Stimulated activated CD4-positive, alpha-beta T cell treated with anti-CD3 and anti-CD28 coated beads, Interleukin-4, amount 100 ng/mL, for 48 hours (primary cell): Measurements from ENCODE around the gene CBX7.

Experiments used
- DNase-seq, 2 donors: peaks; one replicate each; pipeline ENCODE4 v3.0.0-alpha.2; 2020; ENCODE audit warnings: low read depth in 2 of 2

CBX7 gene

DNA sequence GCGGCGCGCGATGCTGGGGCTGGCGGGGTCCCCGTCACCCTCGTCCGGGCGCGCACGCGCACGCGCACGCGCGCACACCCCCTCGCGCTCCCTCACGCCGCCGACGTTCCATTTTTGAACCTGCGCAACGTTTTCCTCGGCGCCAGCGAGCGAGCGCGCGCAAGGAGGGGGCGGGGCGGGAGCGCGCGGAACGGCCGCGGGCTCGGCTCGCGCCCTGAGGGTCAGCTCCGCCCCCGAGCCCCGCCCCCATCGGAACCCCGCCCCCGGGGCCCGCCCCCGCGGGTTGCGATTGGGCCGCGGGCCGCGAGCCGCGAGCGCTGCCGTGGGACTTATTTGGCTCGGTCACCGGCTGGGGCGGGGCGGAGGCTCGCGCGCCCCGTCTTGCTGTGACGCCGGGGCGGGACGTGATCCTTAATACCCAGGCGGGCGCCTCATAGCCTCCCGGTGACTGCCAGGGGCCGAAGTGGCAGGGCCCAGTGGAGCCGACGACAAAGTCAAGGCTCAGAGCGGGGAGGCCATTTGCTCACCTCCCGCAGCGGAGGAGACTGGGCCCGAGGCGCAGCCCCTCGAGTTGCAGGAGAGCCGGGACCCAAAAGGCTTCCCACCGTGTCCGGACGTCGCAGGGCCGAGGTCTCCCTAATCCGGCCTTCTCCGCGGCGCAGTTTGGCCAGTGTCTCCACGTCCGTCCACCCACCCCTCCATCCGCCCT is at the start of gene CBX7:
Gene CBX7, minus strand, starts transcription at position 170 of the 709 bp plus-strand sequence. CDS start 236 bp downstream, outside the sequence.
- peak; percentile 79 to 83 for DNase-seq

DNA sequence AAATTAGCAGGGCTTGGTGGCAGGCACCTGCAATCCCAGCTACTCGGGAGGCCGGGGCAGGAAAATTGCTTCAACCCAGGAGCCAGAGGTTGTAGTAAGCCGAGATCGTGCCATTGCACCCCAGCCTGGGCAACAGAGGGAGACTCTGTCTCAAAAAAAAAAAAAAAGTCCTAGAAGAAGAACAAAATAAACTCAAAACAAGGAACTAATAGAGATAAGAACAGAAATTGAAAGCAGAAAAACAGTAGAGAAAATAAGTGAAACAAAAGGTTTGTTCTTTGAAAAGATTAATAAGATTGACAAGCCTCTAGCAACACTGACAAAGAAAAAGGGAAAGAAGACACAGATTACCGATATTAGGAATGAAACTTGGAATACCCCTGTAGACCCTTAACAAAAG is 45.1 kb upstream of the CBX7 start:
- DNase-seq, result no peak

DNA sequence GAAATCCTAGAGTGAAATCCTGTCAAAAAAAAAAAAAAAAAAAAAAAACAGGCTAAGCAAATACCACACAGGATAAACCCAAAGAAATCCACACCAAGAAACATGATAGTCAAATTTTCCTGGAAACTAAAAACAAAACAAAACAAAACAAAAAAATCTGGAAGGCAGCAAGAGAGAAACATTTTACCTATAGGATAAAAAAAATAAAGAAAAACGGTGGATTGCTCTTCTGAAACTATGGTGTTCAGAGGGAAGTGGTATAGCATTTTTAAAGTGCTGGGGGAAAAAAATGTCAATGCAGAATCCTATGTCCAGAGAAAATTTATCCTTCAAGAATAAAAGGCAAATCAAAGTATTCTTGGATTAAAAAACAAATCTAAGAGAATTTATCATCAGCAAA is 41.6 kb upstream of the CBX7 start:
- DNase-seq, result no peak

DNA sequence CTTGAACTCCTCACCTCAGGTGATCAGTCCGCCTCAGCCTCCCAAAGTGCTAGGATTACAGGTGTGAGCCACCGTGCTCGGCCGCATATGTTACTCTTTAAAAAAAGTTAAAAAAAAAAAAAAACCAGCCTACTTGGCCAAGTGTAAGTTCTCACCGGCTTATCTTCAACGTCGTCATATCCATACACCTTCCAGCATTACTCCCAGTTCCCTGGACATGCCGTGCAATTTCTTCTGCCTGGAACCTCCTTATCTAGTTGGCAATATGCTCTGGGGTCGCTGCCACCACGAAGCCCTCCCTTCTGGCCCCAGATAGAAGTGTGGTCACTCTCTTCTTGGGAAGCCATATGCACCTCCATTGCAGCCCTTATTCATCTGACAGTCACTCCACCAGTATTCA is 36.3 kb upstream of the CBX7 start:
- no peak for DNase-seq

DNA sequence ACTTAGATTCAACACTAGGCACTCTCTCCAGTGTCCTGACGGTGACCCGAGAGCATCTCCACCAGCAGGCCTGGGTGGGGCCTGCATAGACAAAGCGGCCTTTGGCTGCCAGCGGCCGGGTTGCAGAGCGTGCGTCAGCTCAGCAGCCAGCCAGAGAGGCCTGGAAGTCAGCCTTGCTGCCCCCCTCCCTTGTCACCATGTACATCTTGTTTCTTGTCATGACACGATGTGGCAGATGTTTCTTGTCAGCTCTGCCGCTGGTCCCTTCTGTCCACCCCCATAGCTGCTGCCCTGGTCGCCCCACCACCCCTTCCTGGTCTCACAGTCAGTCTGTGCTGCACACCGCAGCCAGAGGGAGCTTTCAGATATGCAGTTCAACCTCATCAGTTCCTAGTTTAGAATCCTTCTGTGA is 33.1 kb upstream of the CBX7 start:
- no peak for DNase-seq

DNA sequence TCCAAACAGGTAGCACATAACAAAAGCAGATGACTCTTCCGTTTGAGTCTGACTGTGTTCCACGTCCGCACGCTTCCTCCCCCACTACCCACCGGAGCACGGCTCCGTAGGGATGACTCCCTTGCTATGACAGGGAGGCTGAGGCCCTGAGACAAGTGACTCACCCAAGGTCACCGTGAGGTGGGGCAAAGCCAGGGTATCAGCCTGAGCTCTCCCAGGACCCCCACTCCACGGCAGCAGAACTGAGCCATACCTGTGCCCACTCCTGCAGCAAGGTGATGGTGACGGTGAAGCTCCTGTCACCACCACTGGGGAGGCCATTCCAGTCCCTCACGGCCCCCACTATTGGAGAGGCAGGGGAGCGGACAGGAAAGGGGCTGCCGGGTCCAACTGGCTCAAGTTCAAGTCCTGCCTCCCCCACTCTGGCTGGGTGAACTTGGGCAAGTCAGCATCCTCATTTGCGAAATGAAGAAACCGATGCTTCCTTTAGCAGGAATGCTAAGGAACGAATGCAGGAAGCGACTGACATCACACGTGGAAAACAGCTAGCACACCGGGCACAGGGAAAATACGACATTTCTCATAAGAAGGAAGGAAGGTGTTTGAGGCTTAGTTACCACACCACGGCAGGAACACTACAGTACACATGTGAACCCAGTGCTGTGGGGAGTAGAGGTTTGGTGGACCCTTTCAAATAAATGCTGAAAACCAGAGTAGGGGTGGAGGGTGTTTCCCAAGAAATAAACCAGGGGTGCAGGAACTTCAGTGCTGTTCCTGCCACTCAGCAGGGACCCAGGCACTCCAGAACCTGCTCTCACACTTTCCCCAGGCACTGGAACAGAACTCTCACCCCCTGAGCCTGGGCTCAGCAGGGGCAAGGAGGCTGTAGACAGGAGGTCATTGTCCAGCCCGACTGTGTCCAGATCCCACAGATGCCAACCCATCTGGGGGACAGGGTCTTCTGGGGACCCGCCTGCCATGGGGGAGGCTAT is 32.4 kb upstream of the CBX7 start:
- no peak for DNase-seq

DNA sequence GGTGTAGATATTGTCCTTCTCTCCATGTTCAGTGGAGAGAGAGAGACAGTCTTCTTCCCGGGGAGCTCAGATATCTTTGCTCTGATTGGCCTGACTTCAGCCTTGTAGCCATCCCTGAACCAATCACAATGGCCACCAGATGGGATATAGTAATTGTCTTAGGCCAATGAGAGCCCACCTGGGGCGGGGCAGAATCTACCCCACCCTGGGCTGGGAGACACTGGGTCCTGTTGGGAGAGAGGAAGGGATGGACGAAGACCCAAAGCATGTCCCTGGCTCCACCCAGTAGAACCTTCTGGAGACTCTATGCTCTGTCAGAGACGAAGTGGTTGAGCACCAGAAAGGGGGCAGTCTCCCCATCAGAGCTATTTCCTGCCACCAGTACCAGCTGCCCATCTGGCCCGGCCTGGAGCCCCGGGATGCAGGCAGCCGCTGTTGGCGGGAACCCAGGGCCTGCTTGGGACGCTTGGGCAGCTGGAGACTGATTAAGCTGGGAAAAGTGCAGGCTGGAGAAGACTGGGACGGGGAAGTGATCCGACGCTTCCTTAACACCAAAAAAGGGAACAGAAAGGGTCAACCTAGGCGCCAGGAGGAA is 31.6 kb upstream of the CBX7 start:
- no peak for DNase-seq

DNA sequence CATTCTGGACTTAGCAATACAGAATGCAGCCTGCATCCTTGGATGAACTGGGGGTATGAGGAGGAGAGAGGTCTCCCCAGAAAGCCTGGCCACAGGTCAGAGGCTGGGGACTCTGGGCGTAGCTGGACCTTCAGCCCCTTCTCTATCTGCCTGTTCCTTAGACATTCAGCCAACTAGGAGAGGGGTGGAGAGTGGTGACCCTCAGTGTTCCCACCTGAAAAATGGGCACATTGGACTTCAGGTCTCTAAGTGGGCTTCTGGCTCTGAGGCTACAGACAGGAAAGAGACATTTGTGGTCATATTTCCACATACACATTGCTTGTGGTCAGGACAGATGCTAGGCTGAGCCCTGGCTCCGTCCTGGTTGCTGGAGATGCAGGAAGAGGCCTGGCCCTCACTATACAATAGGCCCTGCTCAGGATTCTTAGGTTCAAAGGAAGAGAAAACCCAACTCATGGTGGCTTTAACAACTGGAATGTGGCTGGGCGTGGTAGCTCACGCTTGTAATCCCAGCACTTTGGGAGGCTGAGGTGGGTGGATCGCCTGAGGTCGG is 30.1 kb upstream of the CBX7 start:
- no peak for DNase-seq

DNA sequence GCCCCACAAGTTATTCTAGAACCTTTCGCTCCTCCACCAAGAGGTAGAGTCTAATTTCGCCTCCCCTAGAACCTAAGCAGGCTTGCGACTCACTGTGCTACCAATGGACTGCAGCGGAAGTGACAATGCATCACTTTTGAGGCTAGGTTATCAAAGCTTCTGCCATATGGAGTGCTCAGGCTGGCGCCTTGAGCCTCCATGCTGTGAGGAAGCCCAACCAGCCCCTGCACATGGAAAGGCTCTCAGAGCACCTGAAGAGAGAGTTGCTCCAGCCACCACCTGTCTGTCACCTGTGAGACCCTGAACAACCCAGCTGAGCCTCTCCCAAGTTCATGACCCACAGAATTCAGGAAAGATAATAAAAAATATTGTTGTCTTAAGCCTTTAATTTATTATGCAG is 29.3 kb upstream of the CBX7 start:
- DNase-seq, result no peak

DNA sequence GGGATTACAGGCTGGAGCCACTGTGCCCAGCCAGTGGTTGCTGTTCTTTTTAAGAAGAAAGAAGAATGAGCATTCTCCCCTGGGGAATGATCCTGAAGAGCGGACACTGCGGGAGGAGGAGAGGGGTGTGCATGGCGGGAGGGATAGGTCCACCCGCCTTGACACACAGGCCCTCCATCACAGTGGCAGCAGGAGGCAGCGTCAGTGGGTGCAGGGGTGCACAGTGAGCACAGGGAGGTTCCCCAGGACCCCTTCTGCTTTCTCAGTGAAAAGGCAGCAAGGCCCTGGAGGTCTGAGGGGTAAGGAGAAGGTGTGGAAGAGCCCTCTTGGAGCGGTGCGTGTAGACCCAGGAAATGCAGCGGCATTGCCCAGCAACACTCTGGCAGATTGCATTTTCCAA is 28.9 kb upstream of the CBX7 start:
- no peak for DNase-seq

DNA sequence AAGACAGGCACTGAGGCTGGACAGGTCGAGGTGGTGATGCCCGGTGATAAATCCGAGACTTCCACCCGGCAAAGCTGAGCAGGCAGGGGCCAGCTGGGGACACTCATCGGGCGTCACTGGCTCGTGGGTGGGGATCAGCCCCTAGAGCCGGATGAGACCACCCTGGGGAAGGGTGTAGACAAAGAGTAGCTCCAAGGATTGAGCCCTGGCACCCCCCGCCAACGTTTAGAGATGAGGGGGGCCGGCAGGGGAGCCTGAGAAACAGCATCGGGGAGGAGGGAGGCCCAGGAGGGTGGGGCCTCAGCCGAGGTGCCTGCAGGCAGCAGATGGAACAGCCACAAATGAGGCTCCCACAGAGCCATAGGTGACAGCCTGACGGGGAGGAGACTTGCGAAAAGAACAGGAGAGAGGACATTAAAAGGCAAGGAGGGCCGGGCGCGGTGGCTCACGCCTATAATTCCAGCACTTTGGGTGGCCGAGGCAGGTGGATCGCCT is 27.4 kb upstream of the CBX7 start:
- DNase-seq, result no peak

DNA sequence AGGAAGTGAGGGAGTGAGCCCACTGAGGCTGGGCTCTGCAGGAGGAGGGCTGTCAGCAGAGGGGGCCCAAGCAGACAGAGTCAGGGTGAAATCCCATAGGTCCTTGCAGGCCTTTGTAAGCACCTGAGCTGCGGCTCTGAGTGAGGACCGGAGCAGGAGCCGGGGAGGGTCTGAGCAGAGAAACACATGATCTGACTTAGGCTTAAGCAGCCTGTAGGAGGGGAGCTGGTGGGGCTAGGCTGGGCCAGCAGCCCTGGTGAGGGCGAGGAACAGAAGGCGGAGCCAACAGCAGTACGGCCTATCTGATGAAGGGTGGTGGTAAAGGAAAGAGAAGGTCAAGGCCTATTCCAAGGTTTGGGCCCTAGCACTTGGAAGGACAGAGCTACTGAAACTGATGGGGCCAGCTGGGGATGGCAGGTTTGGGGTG is 26.9 kb upstream of the CBX7 start:
- DNase-seq, result no peak

DNA sequence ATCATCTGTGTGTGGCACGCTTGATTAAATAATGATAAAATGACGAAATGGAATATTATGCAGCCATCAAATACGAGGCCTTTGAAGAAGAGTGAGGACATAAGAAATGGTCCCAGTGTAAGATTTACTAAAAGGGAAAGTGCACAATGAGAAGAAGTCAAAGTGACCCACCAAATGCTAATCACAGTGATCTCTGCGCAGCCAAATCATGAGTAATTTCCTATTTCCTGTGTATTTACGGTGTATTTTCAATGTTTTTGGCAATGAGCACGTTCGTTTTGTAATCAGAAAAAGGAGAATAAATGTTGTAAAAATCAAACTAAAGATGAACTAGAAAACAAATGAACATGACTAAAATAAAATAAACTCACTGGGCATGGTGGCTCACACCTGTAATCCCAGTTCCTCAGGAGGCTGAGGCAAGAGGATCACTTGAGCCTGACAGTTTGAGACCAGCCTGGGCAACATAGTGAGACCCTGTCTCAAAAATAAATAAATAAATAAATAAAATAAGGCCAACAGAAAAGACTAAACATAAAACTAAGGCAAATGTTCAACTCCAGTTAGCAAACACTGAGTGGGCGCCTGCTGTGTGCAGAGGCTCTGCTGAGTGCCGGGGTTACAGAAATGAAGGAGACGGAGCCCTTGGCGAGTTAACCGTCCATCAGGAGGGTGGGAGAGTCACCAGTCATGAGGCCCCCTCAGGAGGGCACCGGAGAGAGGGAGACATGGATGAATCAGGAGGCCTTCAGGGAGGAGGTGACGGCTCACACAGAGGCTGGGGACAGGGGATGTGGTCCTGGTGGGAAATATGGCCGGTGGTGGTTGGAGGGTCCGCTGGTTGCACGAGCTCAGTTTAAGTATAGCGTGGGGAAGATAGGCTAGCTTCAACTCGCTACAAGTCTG is 26.0 kb upstream of the CBX7 start:
- no peak for DNase-seq

DNA sequence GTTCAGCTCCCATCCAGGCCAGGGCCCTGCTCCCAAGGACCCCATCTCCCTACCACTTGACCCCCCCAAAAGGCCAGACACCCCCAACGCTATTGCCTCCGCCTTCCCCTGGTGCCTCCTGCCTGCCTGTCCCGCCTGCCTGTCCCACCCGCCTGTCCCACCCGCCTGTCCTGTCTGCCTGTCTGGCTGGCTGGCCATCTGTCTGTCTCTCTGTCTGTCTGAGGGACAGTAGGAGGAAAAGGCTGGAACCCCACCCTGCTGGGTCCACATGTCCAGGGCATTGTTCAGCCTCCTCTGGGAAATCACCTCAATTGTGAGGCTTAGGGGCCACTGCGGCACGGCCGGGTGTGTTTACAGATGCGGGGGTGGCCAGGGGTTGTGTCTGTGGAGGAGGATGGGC is 25.3 kb upstream of the CBX7 start:
- DNase-seq, result no peak

DNA sequence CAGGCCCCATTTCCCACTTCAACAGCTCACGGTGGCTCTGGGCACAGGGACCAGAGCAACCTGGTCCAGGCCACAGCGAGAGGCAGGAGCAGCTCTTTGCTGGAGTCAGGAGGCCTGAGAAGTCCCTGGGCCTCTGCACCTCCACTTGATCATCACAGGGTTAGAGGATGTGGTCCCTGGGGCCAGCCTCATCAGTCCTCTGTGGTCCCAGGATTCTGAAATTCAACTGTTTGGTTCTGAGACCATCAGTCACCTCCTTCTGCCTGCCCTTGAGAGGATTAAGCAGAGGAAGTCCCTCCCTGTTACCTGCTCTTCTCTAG is 24.9 kb upstream of the CBX7 start:
- DNase-seq, result no peak

DNA sequence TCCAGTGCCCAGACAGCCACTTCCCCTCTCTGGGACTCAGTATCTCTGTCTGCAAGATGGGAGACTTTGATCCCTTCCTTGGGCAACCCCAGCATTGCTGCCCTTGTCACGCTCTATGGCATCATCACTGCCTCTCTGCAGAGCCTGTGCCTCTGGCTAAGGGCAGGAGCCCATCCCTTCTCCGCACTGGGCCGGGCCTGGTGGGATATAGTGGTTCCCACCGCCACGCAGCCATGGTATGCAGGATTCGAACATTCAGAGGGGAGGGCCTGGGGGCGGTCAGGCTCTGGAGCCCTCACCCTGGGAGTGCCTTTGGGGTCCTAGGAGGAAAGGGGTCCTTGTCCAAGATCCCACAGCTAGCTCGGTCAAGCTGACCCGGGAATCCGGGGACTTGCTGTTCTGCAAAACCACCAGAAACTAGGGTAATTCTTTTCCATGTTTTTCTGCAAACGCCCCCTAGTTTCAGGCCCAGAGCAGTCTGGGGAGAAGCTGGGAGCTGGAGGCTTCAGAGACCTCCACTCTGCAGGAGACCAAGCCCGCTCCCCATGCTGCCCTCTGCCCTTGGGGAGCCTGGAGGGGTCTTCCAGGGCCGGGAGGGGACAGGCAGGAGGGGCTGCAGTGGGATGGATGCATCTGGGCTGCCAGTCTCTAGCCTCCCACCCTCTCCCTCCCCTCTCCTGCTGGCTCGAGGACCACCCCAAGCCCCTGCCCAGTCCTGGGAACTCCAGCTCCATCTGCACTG is 24.4 kb upstream of the CBX7 start:
- no peak for DNase-seq

DNA sequence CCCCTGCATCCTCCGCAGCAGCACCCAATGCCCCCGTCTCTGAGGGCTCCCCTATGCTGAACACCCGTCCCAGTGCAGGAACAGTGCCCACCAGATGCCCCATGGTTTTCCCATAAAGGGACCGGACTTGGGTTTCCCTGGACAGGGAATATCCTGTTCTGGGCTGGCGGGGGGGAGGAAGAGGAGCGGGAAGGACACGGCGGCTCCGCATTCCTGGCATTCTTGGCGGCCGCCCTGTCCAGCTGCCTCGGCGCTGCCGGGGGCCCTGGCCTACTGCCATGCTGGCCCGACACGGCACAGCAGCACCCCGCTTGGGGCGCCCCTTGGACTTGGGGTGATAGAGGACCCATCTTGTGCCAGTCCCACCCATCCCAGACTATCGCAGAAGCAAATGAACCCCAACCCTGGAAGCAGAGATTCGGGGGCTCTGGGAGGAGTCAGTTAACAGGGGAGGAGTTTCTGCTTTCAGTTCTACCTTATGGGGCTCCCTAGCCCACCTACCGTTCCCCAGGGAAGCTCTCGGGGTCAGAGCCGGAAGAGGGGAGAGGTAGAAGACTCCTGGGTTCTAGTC is 23.7 kb upstream of the CBX7 start:
- DNase-seq, result no peak

DNA sequence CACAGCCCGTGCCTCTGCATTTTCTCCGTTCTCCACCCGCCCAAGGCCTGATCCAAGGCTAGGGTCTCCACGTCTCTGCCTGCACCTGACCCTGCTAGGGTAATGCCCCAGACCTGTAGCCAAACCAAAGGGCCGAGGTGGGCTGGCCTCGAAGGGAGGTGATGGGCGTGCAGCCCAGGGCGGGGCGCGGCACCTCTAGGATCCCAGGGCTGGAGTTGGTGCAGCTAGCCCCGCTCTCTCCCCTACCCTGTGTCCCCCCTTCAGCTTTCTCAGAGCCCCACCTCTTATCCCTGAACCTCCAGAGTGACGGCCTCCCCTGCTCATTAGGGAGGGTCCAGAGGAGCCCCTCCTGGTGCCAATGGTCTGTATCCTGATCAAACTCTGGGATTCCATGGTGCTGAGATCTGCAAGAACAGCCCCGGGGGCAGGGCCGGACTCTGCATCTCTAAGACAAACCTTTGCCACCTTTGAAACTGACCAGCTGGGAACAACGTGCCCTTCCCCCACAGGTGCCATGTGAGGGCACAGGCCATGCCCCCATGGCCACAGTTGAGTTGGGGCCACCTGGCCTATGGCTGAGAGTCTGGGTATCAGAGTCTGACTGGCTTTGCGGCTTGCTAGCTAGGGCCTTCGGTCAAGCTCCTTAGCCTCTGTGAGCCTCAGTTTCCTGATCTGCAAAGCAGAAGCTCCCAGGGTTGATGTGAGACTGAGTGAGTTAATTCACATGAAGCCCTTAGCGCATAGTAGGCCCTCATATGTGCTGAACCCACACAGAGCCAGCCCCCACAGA is 23.1 kb upstream of the CBX7 start:
- no peak for DNase-seq
